WTC11 (cell line): ENCODE data around the gene TRDMT1. TPM values are rescaled to one million over a fixed set of nuclear protein-coding genes. Genes with fewer than 3 reads are reported as not detected.

Experiments
- AR ChIP-seq: fragments of 250-450 bp; sonication (Bioruptor Pico); IDR thresholded peaks from 2 replicates; pipeline ENCODE4 v1.9.0; 2021; ENCODE audit warnings: mild to moderate bottlenecking
- ARID4B ChIP-seq: sonication (generic); formaldehyde crosslinking; IDR thresholded peaks from 2 replicates; pipeline ENCODE4 v1.8.0; 2023; ENCODE audit warnings: missing genetic modification reagents, mild to moderate bottlenecking, borderline replicate concordance
- CBFB ChIP-seq: sonication (generic); formaldehyde crosslinking; IDR thresholded peaks from 2 replicates; pipeline ENCODE4 v1.8.1; 2022; ENCODE audit warnings: mild to moderate bottlenecking, low read depth, missing genetic modification reagents
- CREM ChIP-seq: sonication (generic); formaldehyde crosslinking; IDR thresholded peaks from 2 replicates; pipeline ENCODE4 v1.8.1; 2022; ENCODE audit warnings: mild to moderate bottlenecking, missing genetic modification reagents, moderate library complexity
- E2F5 ChIP-seq: sonication (generic); formaldehyde crosslinking; IDR thresholded peaks from 2 replicates; pipeline ENCODE4 v1.8.1; 2022; ENCODE audit warnings: mild to moderate bottlenecking, moderate library complexity, missing genetic modification reagents
- EMX1 ChIP-seq: fragments of 250-450 bp; sonication (Bioruptor Pico); IDR thresholded peaks from 2 replicates; pipeline ENCODE4 v1.8.0; 2021; ENCODE audit warnings: mild to moderate bottlenecking
- HMGA2 ChIP-seq: fragments of 250-450 bp; sonication (Bioruptor Pico); IDR thresholded peaks from 2 replicates; pipeline ENCODE4 v1.4.0; 2021; ENCODE audit warnings: mild to moderate bottlenecking, moderate library complexity
- HMGXB4 ChIP-seq: sonication (generic); formaldehyde crosslinking; IDR thresholded peaks from 2 replicates; pipeline ENCODE4 v1.8.1; 2023; ENCODE audit warnings: mild to moderate bottlenecking, moderate library complexity, missing genetic modification reagents
- NFE2L1 ChIP-seq: sonication (generic); formaldehyde crosslinking; IDR thresholded peaks from 2 replicates; pipeline ENCODE4 v1.8.1; 2023; ENCODE audit warnings: missing genetic modification reagents
- PRDM15 ChIP-seq: sonication (generic); formaldehyde crosslinking; IDR thresholded peaks from 2 replicates; pipeline ENCODE4 v1.8.0; 2022; ENCODE audit warnings: missing genetic modification reagents
- RORB ChIP-seq: fragments of 250-450 bp; sonication (Bioruptor Pico); IDR thresholded peaks from 2 replicates; pipeline ENCODE4 v1.9.0; 2021; ENCODE audit warnings: mild to moderate bottlenecking
- TCF7 ChIP-seq: sonication (generic); formaldehyde crosslinking; IDR thresholded peaks from 2 replicates; pipeline ENCODE4 v1.8.0; 2022; ENCODE audit warnings: mild to moderate bottlenecking, low read depth, missing genetic modification reagents, moderate library complexity
- TEAD4 ChIP-seq: sonication (generic); formaldehyde crosslinking; IDR thresholded peaks from 2 replicates; pipeline ENCODE4 v1.8.0; 2022; ENCODE audit warnings: mild to moderate bottlenecking, missing genetic modification reagents
- TP53 ChIP-seq: sonication (generic); formaldehyde crosslinking; IDR thresholded peaks from 2 replicates; pipeline ENCODE4 v1.8.1; 2023; ENCODE audit warnings: mild to moderate bottlenecking, missing genetic modification reagents
- ZBTB43 ChIP-seq: sonication (generic); formaldehyde crosslinking; IDR thresholded peaks from 2 replicates; pipeline ENCODE4 v1.8.1; 2023; ENCODE audit warnings: mild to moderate bottlenecking, missing genetic modification reagents
- ZNF232 ChIP-seq: sonication (generic); formaldehyde crosslinking; IDR thresholded peaks from 2 replicates; pipeline ENCODE4 v1.8.0; 2022; ENCODE audit warnings: mild to moderate bottlenecking, missing genetic modification reagents
- ZNF423 ChIP-seq: fragments of 250-450 bp; sonication (Bioruptor Pico); IDR thresholded peaks from 2 replicates; pipeline ENCODE4 v2.1.2; 2022; ENCODE audit warnings: mild to moderate bottlenecking, moderate library complexity
- ZNF425 ChIP-seq: fragments of 250-450 bp; sonication (Bioruptor Pico); conservative IDR thresholded peaks from 2 replicates; pipeline ENCODE4 v1.9.0; 2021; ENCODE audit warnings: mild to moderate bottlenecking
- ZSCAN18 ChIP-seq: fragments of 250-450 bp; sonication (Bioruptor Pico); IDR thresholded peaks from 2 replicates; pipeline ENCODE4 v2.1.2; 2022; ENCODE audit warnings: mild to moderate bottlenecking, moderate library complexity
- total RNA-seq: library from RNA; stranded (reverse); gene quantifications from 3 replicates; pipeline ENCODE4 v1.2.3, GENCODE V29; 2021

The TRDMT1 gene
- total RNA-seq, 1 experiment from 2014 or later, result 11.7 TPM

- TF ChIP-seq ARID4B (peak; percentile 98), CREM (CRISPR knock-in tag) (peak; percentile 86; the same call in 1 of the 2 replicates), TEAD4 (peak; percentile 93), E2F5 (CRISPR knock-in tag) (peak; percentile 86), NFE2L1 (peak; percentile 75; the same call in 1 of the 2 replicates), EMX1 (CRISPR knock-in tag) (no peak), ZNF423 (CRISPR knock-in tag) (no peak), ZNF232 (CRISPR knock-in tag) (peak; percentile 98), HMGXB4 (CRISPR knock-in tag) (peak; percentile 90; the same call in 1 of the 2 replicates), RORB (no peak), HMGA2 (CRISPR knock-in tag) (no peak), ZBTB43 (peak; percentile 93; the same call in 1 of the 2 replicates), AR (CRISPR knock-in tag) (no peak), PRDM15 (CRISPR knock-in tag) (peak; percentile 59), TP53 (CRISPR knock-in tag) (peak; percentile 99), ZNF425 (CRISPR knock-in tag) (no peak), TCF7 (no peak; the same call in 1 of the 2 replicates), CBFB (CRISPR knock-in tag) (peak; percentile 94; the same call in 1 of the 2 replicates), ZSCAN18 (CRISPR knock-in tag) (no peak)
Observed at GRCh38 chr10:17229016-17229716, 27.7 kb upstream of the TRDMT1 start (continued).
